Tibial nerve (tissue), 4 donors: ENCODE measurements around the gene NEMP1. TPM values are rescaled to one million over a fixed set of nuclear protein-coding genes. Genes with fewer than 3 reads are reported as not detected.

Source experiments
- DNase-seq, 2 donors: peaks; one replicate each; pipeline ENCODE4 v3.0.0-alpha.2; 2019; ENCODE audit warnings: low spot score in 2 of 2
- H3K27ac ChIP-seq, 4 donors: fragments of 200-600 bp; sonication (generic) in 3 of 4; one replicate each; pipeline ENCODE4 v1.5.1; 2017 to 2019; ENCODE audit warnings: mild to moderate bottlenecking in 1 of 4
- H3K27me3 ChIP-seq, 2 donors: fragments of 200-600 bp; sonication (generic) in 1 of 2; one replicate each; pipeline versions ENCODE4 v1.5.1 to v1.6.0; 2017 to 2019
- H3K36me3 ChIP-seq, 3 donors: fragments of 200-600 bp; sonication (generic); one replicate each; pipeline ENCODE4 v1.5.1; 2018 to 2019
- H3K4me1 ChIP-seq, 4 donors: fragments of 200-600 bp; sonication (generic) in 3 of 4; one replicate each; pipeline ENCODE4 v1.5.1; 2017 to 2019
- H3K4me3 ChIP-seq, 4 donors: fragments of 200-600 bp; sonication (generic) in 3 of 4; one replicate each; pipeline ENCODE4 v1.5.1; 2017 to 2019; ENCODE audit warnings: mild to moderate bottlenecking in 1 of 4, moderate library complexity in 1 of 4
- H3K9me3 ChIP-seq, 4 donors: fragments of 200-600 bp; sonication (generic) in 3 of 4; one replicate each; pipeline ENCODE4 v1.5.1; 2017 to 2019
- CTCF ChIP-seq, 5 experiments: fragments of 200-600 bp in 3 of 5; fragments of 450-650 bp in 2 of 5; sonication (generic) in 3 of 5; IDR thresholded peaks; one replicate each; pipeline ENCODE4 v1.5.1; 2016 to 2019; ENCODE audit warnings: antibody characterized with exemption in 5 of 5, mild to moderate bottlenecking in 3 of 5, moderate library complexity in 2 of 5
- EP300 ChIP-seq, 2 donors: sonication (generic); formaldehyde crosslinking; IDR thresholded peaks; one replicate each; pipeline ENCODE4 v1.6.1; 2017; ENCODE audit warnings: antibody characterized with exemption in 2 of 2, mild to moderate bottlenecking in 1 of 2
- POLR2A ChIP-seq, 2 donors: fragments of 450-650 bp; IDR thresholded peaks; one replicate each; pipeline ENCODE4 v1.6.1; 2017; ENCODE audit warnings: antibody characterized with exemption in 2 of 2, mild to moderate bottlenecking in 2 of 2, moderate library complexity in 2 of 2
- WGBS, 2 donors: methylation state at CpG; one replicate each; pipeline ENCODE4 v1.1.5; 2018; 5-methylcytosine and 5-hydroxymethylcytosine counted together
- total RNA-seq, 4 donors: library from RNA; depleted of rRNA; stranded (reverse); fragments of >200 nt; gene quantifications; one replicate each; pipeline ENCODE4 v1.1.0, GENCODE V29; 2016

NEMP1 gene
- total RNA-seq, 4 donors from 2014 or later, result 4.8 to 10.2 (median 6.6) TPM

- Histone ChIP-seq H3K9me3 (no peaks in the 10 kb centered on the region), H3K27ac (peak overlapping the region in 3 of 4 donors; percentile 5 to 99 (median 99)), H3K27me3 (no peaks in the 10 kb centered on the region), H3K36me3 (peaks cover 0 to 91% (median 16%) of the 10 kb centered on the region in 3 donors), H3K4me3 (no peak overlapping the region), H3K4me1 (peaks cover 3 to 56% (median 37%) of the 10 kb centered on the region in 4 donors)
- 77 to 80% methylated on average over 6 of the region's 6 CpGs for WGBS, 2 donors
- TF ChIP-seq POLR2A (IDR thresholded peaks at IDR 0.05), result no peak
- TF ChIP-seq EP300 (IDR thresholded peaks at IDR 0.05), result peak in 1 of 2 donors; percentile 28
- no peak for DNase-seq
Measured at GRCh38 chr12:57096099-57096572, 17.5 kb upstream of the NEMP1 start.

GRCh38 chr12:57095440-57095839 is 16.8 kb upstream of the NEMP1 start:
- no peaks in the 10 kb centered on the region for H3K9me3 ChIP-seq
- no peaks in the 10 kb centered on the region for H3K27me3 ChIP-seq
- DNase-seq, result no peak
- WGBS, 2 donors, result 61 to 64% methylated on average over 3 of the region's 3 CpGs
- TF ChIP-seq POLR2A (IDR thresholded peaks at IDR 0.05) (no peak), EP300 (IDR thresholded peaks at IDR 0.05) (no peak), CTCF (IDR thresholded peaks at IDR 0.05) (no peak)
- H3K4me1 ChIP-seq, result peaks cover 3 to 63% (median 44%) of the 10 kb centered on the region in 4 donors
- no peak overlapping the region for H3K4me3 ChIP-seq
- H3K27ac ChIP-seq, result peak overlapping the region in 3 of 4 donors; percentile 76 to 99 (median 99)
- H3K36me3 ChIP-seq, result peaks cover 0 to 91% (median 16%) of the 10 kb centered on the region in 3 donors

- 26 to 36% methylated on average over 12 to 15 of the region's 15 CpGs for WGBS, 2 donors
- no peak for DNase-seq
- peak overlapping the region in 1 of 4 donors; percentile 4 for H3K4me3 ChIP-seq
Measured at GRCh38 chr12:57094208-57095160, 15.9 kb upstream of the NEMP1 start.

GRCh38 chr12:57093415-57094207 is 15.0 kb upstream of the NEMP1 start:
- peak overlapping the region in 2 of 4 donors; percentile 1 to 4 for H3K4me3 ChIP-seq
- H3K4me1 ChIP-seq, result peaks cover 3 to 66% (median 47%) of the 10 kb centered on the region in 4 donors
- TF ChIP-seq POLR2A (IDR thresholded peaks at IDR 0.05) (peak in 1 of 2 donors; percentile 34), CTCF (IDR thresholded peaks at IDR 0.05) (peak; percentile 27 to 47 (median 40)), EP300 (IDR thresholded peaks at IDR 0.05) (peak in 1 of 2 donors; percentile 65)
- H3K36me3 ChIP-seq, result peaks cover 0 to 73% (median 8%) of the 10 kb centered on the region in 3 donors
- no peaks in the 10 kb centered on the region for H3K9me3 ChIP-seq
- WGBS, 2 donors, result 11 to 38% methylated on average over 14 to 22 of the region's 24 CpGs
- H3K27me3 ChIP-seq, result no peaks in the 10 kb centered on the region
- peak; percentile 72 for DNase-seq
- peak overlapping the region; percentile 76 to 99 (median 90) for H3K27ac ChIP-seq

More at GRCh38 chr12:57094208-57095160, 15.9 kb upstream of the NEMP1 start:
- Histone ChIP-seq H3K27me3 (no peaks in the 10 kb centered on the region), H3K36me3 (peaks cover 0 to 82% (median 11%) of the 10 kb centered on the region in 3 donors), H3K27ac (peak overlapping the region; percentile 76 to 99 (median 90)), H3K4me1 (peaks cover 3 to 66% (median 47%) of the 10 kb centered on the region in 4 donors), H3K9me3 (no peaks in the 10 kb centered on the region)
- TF ChIP-seq POLR2A (IDR thresholded peaks at IDR 0.05), result no peak
- TF ChIP-seq EP300 (IDR thresholded peaks at IDR 0.05), result no peak
- TF ChIP-seq CTCF (IDR thresholded peaks at IDR 0.05), result no peak

GRCh38 chr12:57092876-57093414 is 14.4 kb upstream of the NEMP1 start:
- no peaks in the 10 kb centered on the region for H3K27me3 ChIP-seq
- H3K4me1 ChIP-seq, result peaks cover 3 to 66% (median 47%) of the 10 kb centered on the region in 4 donors
- WGBS, 2 donors, result 58 to 79% methylated on average over 4 of the region's 4 CpGs
- H3K9me3 ChIP-seq, result no peaks in the 10 kb centered on the region
- H3K4me3 ChIP-seq, result peak overlapping the region in 1 of 4 donors; percentile 3
- H3K27ac ChIP-seq, result peak overlapping the region; percentile 76 to 99 (median 90)
- no peak for DNase-seq
- no peak for TF ChIP-seq POLR2A (IDR thresholded peaks at IDR 0.05)
- TF ChIP-seq EP300 (IDR thresholded peaks at IDR 0.05), result no peak
- TF ChIP-seq CTCF (IDR thresholded peaks at IDR 0.05), result no peak
- peaks cover 0 to 66% (median 8%) of the 10 kb centered on the region in 3 donors for H3K36me3 ChIP-seq
